ENCODE data around the gene TTYH2.

DNA sequence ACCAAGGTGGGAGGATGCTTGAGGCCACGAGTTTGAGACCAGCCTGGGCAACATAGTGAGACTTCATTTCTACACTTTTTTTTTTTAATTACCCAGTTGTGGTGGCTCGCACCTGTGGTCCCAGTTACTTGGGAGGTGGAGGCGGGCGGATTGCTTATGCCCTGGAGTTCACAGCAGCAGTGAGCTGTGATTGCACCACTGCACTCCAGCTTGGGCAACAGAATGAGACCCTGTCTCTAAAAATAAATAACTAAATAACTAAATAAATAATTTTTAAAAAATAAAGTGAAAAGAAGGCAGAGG lies 70.0 kb downstream of the TTYH2 start:
- TF ChIP-seq, protein P1, sequence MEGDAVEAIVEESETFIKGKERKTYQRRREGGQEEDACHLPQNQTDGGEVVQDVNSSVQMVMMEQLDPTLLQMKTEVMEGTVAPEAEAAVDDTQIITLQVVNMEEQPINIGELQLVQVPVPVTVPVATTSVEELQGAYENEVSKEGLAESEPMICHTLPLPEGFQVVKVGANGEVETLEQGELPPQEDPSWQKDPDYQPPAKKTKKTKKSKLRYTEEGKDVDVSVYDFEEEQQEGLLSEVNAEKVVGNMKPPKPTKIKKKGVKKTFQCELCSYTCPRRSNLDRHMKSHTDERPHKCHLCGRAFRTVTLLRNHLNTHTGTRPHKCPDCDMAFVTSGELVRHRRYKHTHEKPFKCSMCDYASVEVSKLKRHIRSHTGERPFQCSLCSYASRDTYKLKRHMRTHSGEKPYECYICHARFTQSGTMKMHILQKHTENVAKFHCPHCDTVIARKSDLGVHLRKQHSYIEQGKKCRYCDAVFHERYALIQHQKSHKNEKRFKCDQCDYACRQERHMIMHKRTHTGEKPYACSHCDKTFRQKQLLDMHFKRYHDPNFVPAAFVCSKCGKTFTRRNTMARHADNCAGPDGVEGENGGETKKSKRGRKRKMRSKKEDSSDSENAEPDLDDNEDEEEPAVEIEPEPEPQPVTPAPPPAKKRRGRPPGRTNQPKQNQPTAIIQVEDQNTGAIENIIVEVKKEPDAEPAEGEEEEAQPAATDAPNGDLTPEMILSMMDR (IDR thresholded peaks at IDR 0.05): no peak
- no peak for TF ChIP-seq TAF1 (IDR thresholded peaks at IDR 0.05; ENCODE audit: borderline replicate concordance, low read depth, low read length)
- TF ChIP-seq POLR2AphosphoS5 (IDR thresholded peaks at IDR 0.05; ENCODE audit: low read depth, low read length): no peak
- TF ChIP-seq SMC3 (IDR thresholded peaks at IDR 0.05; ENCODE audit: low read depth, low read length): no peak
- no peak for TF ChIP-seq RCOR1 (IDR thresholded peaks at IDR 0.05; ENCODE audit: low read length)

All from SK-N-SH (cell line).